ENCODE data around the gene FAM240A. TPM values are rescaled to one million over a fixed set of nuclear protein-coding genes. Genes with fewer than 3 reads are reported as not detected.

Gene FAM240A
- total and polyA plus RNA-seq, 10 of the 15 experiments (the other 5 are each of a cell fraction or from before 2014, with no cell fraction given): not detected

- ChIA-PET SMC1A (ENCODE audit: uncharacterized antibody, unreplicated experiment) (no interaction called here), RAD21 (ENCODE audit: unreplicated experiment) (no interaction called here), CTCF (no interaction called here), POLR2A (no interaction called here)
- Histone ChIP-seq H3K79me2 (ENCODE audit: control insufficient read depth, insufficient read depth, low read length) (no peaks in the 10 kb centered on the region), H3K4me2 (ENCODE audit: control insufficient read depth, insufficient read depth) (no peak overlapping the region), H3K27ac (ENCODE audit: control insufficient read depth, insufficient read depth) (no peak overlapping the region), H3K27me3 (replicated peaks in 1 of 2; ENCODE audit: control insufficient read depth in 2 of 2, insufficient read depth in 2 of 2, low read length in 1 of 2) (peaks cover 0 to 6% of the 10 kb centered on the region in 2 experiments; a peak in 3 of 4 replicates), H3K36me3 (ENCODE audit: control insufficient read depth in 2 of 2, insufficient read depth in 2 of 2, low read length in 1 of 2) (no peaks in the 10 kb centered on the region), H3K4me1 (ENCODE audit: control insufficient read depth, insufficient read depth, low read length) (no peaks in the 10 kb centered on the region), H2AFZ (ENCODE audit: control insufficient read depth, low read depth, low read length) (no peak overlapping the region), H3K4me3 (no peak overlapping the region), H3K9me3 (replicated peaks; ENCODE audit: control insufficient read depth, insufficient read depth, low read length) (no peaks in the 10 kb centered on the region), H3K9ac (ENCODE audit: control insufficient read depth, insufficient read depth, low read length) (no peak overlapping the region), H4K20me1 (ENCODE audit: control insufficient read depth, insufficient read depth) (no peaks in the 10 kb centered on the region)
- WGBS (ENCODE audit: insufficient coverage, insufficient replicate concordance, low lambda C conversion rate, missing lambda C conversion rate): 41% methylated on average over 1 of the region's 1 CpG
- no peak for DNase-seq (ENCODE audit: low read depth, low spot score)
- no TSS peak for BruUV-seq (replicated peaks)
- no peak for FAIRE-seq
- intact Hi-C loops (cut with micrococcal nuclease; ENCODE audit: unreplicated experiment) (no loop called here), in situ Hi-C loops (cut with MboI) (no loop called here)
- ATAC-seq: no peak
- TF ChIP-seq EP300 (IDR thresholded peaks at IDR 0.05; ENCODE audit: borderline replicate concordance in 1 of 2, control insufficient read depth in 1 of 2, low read depth in 2 of 2, low read length in 2 of 2): no peak
- TF ChIP-seq GABPA (IDR thresholded peaks at IDR 0.05; ENCODE audit: low read depth): no peak
- TF ChIP-seq USF1 (IDR thresholded peaks at IDR 0.05; ENCODE audit: borderline replicate concordance, extremely low read length, insufficient read depth, low read depth, low read length): no peak
- TF ChIP-seq CUX1 (IDR thresholded peaks at IDR 0.05; ENCODE audit: insufficient replicate concordance, low read depth, low read length): no peak
- no peak for TF ChIP-seq ZNF687 (IDR thresholded peaks at IDR 0.05)
- TF ChIP-seq NR2C1 (IDR thresholded peaks at IDR 0.05): no peak
- TF ChIP-seq CHD2 (IDR thresholded peaks at IDR 0.05; ENCODE audit: borderline replicate concordance, low read depth, low read length): no peak
- TF ChIP-seq RAD21 (IDR thresholded peaks at IDR 0.05; ENCODE audit: insufficient read depth, low read depth, low read length): no peak
- no peak for TF ChIP-seq PKNOX1 (IDR thresholded peaks at IDR 0.05)
- TF ChIP-seq MEF2B (IDR thresholded peaks at IDR 0.05; ENCODE audit: partially characterized antibody, poor library complexity, severe bottlenecking): no peak
Observed at GRCh38 chr3:46580675-46581074, 31.6 kb upstream of the FAM240A start.

Measured in GM12878 (cell line).